CD4-positive, alpha-beta T cell treated with Interleukin-6 at 100 ng/mL for 8 hours (primary cell): ENCODE data around the gene GOLGA6L24.
"Not testable (repeated sequence)": the region's sequence is repeated elsewhere in the genome, so short reads cannot be mapped to it uniquely, and the experiment has no call there.

Experiments
- DNase-seq: peaks from one replicate; pipeline ENCODE4 v3.0.0-alpha.2; 2020; ENCODE audit warnings: mixed read lengths, low spot score

Gene GOLGA6L24

GRCh38 chr15:28357984-28358383 is at the start of gene GOLGA6L24:
GOLGA6L24 (minus strand) TSS chr15:28358084; CDS start chr15:28358023, 61 bp downstream.
- DNase-seq: not testable (repeated sequence)

GRCh38 chr15:28402774-28403435 is 45.0 kb upstream of the GOLGA6L24 start:
- not testable (repeated sequence) for DNase-seq

- not testable (repeated sequence) for DNase-seq
Measured at GRCh38 chr15:28396022-28396421, 38.1 kb upstream of the GOLGA6L24 start.

- DNase-seq: not testable (repeated sequence)
Measured at GRCh38 chr15:28380053-28380452, 22.2 kb upstream of the GOLGA6L24 start.

- DNase-seq: not testable (repeated sequence)
Measured at GRCh38 chr15:28378364-28378763, 20.5 kb upstream of the GOLGA6L24 start, which contains the start of gene GOLGA8F. GOLGA8F (plus strand) TSS chr15:28378664; CDS start chr15:28378762, 98 bp downstream.

GRCh38 chr15:28365502-28365901 is 7.6 kb upstream of the GOLGA6L24 start:
- DNase-seq: not testable (repeated sequence)

GRCh38 chr15:28322129-28322588 is 35.7 kb downstream of the GOLGA6L24 start, which contains the start of gene HERC2:
HERC2 (minus strand) TSS chr15:28322179; CDS start chr15:28321433, 746 bp downstream.
- not testable (repeated sequence) for DNase-seq

GRCh38 chr15:28321358-28322078 is 36.4 kb downstream of the GOLGA6L24 start:
- not testable (repeated sequence) for DNase-seq

- DNase-seq: not testable (repeated sequence)
Measured at GRCh38 chr15:28319725-28320124, 38.2 kb downstream of the GOLGA6L24 start.

GRCh38 chr15:28318828-28319227 is 39.1 kb downstream of the GOLGA6L24 start:
- DNase-seq: not testable (repeated sequence)

GRCh38 chr15:28318122-28318521 is 39.8 kb downstream of the GOLGA6L24 start:
- DNase-seq: peak; percentile 1

- DNase-seq: not testable (repeated sequence)
Measured at GRCh38 chr15:28316958-28317357, 40.9 kb downstream of the GOLGA6L24 start.

GRCh38 chr15:28310454-28310853 is 47.4 kb downstream of the GOLGA6L24 start:
- DNase-seq: not testable (repeated sequence)

GRCh38 chr15:28308718-28309117 is 49.2 kb downstream of the GOLGA6L24 start:
- not testable (repeated sequence) for DNase-seq
